HG03439 (cell line): ENCODE results near the gene CTNNBL1.
A peak's percentile ranks its signal among the peaks of the same experiment; 100 is the strongest.

Experiments used
- ATAC-seq: cut with Tn5 transposase; IDR thresholded peaks from one replicate; pipeline ENCODE4 v1.9.1; 2021; ENCODE audit warnings: mild to moderate bottlenecking, moderate library complexity; ENCODE audit not compliant: unreplicated experiment

The CTNNBL1 gene

DNA sequence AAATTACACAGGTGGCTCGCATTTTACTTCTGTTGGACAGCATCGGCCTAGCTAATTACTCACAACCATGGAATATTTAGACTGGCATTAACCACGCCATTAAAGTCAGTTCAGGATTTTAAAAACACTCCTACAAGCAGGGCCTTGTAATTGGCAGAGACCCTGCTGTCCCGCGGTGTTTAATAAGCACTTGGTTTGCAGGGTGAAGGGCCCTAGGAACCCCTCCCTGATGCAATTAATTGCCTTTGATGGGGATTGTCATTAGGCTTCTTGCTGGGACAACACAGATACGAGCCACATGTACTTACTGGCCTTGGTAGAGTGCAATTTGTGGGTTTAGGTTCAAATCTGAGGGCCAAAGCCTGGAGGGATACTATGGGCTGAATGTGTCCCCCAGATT is 201.3 kb downstream of the CTNNBL1 start:
- no peak for ATAC-seq

DNA sequence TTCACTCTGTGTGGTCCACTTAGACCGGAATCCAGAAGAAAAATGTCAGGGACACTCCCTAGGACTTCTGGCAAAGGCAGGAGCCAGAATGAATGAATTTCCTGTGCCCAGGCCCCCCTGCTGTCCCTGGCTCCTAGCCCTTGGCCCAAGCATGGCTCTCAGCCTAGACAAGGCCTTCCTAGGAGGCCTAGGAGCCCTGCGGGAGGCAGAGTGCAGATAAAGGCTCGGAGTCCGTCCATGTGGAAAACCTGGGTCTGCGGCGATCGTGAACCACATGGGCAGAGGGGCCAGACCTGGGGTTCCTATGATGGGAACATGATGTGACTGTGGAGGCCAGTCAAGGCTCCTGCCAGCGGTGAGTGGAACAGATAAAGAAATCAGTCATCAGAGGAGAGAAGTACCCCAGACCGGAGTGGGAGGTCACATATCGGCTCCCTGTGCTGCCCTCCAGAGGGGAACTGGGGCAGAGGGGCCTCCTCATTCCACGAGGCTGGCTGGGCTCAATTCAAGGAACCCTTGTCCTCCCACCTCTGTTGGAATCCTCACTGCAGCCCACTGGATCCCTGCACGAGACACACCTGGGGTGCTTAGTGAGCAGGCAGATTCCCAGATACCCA is 203.2 kb downstream of the CTNNBL1 start:
- ATAC-seq: no peak

DNA sequence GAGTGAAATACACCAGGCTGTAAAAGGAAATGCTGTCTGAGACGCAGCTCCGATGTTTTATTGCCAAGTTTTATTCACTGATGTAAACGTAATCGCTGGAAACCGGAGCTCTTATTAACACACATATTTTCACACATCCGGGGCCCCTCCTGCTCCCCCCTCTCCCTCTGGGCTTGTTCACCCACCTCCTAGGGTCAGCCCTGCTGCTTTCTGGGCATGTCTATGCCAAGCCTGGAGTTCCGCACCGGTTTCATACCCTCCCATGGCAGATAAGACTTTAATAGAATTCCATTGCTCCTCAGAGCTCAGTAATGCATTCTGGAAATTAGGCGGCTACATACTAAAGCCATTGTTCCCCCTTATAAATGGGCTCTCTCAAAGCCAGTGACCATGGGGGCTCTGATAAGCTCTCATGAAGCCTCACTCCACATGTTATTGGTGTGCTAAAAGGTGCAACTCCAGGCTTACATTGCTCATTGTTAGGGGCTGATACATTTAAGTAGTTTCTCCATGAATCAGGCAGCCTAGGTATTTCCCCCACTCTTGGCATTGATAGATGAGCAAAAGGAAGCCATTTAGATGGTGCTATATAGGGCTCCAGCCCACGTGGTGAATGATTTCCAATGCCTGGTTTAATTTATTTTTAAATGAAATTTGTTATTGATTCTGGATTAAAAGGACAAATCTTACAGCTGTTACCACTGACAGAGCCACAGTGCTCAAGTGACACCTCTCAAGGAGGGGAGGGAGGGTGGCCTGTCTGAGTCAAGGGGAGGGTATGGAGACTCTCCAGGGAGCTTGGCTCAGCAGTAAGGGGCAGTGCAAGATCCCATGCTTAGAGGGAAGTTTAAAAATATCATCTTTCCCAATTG is 204.6 kb downstream of the CTNNBL1 start:
- no peak for ATAC-seq

DNA sequence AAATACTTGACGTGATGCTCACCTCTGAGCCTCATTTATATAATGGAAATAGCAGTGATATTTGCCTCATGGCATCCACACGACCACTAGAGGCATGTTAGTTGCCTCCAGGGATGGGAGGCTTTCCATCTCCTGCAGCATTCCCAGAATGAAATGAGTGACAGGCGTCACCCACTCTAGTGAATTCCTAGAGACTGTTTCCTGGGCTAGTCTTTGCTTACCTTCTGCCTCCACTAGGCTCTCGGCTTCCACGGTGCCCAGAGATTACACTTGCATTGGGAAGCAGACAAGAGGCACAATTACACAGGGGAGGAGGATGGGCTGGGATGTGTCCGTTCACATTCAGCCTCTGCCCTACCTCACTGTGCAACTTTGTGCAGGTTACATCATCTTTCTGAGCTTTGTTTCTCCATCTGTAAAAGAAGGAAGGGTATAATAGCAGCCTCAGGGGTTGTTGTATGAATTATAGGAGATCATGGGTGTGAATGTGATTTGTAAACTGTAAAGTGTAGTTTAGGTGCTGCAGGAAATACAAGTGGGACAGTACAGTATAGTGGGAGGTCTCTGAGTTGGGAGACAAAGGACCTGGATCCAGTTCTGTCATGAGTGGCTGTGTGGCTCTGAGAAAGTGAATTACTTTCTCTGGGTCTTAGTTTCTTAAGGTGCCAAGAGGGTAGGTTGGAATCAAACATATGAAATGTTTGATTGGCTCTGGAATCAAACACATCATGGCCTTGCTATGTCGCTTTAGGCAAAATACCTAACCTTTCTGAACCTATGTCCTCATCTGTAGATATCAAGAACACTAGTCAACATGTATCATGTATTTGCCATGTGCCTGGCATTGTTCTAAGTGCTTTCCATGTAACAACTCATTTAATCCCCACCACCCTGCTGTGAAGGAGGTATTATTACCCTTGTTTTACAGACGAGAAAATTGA is 205.5 kb downstream of the CTNNBL1 start:
- ATAC-seq: no peak

DNA sequence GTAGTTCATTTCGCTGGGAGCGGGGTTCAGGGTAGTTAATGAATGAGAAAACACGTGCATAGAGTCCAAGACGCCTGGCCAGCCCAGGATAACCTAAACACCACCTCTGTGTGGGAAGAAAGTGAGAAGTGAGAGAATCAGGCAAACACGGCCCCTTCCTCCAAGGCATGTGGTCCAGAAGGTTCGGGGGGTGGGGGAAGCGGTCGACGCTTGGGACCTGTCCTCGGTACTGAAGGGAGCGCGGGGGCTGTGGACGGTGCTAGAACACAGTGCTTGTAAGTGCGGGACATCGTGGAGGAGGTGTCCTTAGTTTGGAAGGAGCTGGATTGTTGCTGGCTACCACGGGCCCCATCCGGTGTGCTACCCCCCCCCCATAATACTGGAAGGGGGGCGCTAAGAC is 207.4 kb downstream of the CTNNBL1 start:
- ATAC-seq: no peak

DNA sequence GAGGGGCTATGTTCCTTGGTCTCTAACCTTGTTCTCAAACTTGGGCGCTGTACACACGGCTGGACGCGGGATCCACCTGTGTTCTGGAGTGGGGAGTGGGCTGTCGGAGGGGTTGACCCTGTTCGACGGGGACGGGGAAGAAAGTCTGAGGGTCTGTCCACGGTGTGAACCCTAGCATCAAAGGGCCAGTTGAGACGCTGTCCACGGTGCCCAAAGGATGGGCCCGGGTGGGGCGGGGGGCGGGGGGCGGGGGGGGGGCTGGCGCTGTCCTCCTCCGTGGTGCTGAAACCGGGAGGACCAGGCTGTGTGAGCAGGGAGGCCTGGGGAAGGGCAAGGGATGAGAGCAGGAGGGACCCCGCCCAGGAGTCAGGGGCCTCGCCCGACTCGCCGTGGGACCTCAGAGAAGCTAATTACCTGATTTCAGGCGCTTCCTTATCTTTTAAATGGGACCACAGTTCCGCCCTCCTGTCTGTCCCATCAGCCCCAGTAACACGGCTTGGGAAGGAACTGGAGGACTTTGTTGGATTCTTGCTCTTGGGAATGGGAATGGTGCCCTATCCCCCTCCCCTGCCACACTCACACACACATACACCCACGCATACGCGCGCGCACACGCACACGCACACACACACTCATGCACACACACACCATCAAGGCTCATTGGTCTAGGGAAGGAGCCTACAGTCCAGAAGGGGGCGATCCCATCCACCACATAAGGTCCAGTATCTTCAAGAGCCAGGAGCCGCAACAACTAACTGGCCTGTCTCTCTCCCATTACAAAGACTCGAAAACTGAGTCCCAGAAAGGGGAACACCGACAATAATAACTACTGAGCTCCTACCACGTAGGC is 208.0 kb downstream of the CTNNBL1 start:
- peak; percentile 58 for ATAC-seq

DNA sequence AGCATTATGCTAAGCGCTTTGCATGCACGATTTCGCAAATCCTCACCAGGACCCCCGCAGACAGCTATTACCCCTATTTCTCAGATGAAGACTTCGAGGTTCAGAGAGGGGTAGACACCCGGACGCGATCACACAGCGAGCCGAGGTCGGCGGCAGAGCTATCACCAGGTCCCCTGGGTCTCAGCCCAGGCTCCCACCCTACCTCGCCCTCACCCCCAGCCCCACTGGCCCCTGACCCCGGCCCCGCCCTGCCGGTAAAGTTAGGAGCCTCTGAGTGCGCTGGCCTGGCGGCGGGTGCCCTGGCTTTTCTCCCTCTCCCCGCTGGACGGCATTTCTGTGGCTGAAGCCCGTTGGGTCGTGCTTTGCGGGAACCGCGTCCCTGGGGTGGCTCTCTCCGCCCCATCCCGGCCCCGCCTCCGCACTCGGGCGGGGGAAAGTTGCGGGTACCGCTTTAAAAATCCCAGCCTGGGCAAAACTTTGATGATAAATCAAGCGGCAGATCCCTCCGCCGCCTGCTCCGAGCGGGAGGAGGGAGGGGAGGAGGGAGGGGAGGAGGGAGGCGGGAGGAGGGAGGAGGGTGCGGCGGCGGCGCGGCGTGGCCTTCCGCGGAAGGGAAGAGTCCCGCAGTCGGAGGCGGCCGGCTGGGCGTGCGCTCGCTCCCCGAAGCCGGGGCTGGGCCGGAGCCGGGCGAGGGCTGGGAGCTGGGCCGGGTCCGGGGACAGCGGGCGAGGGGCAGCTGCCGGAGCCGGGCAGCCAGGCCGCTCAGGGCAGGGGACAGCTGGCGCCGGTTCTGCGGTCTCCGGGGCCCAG is 208.9 kb downstream of the CTNNBL1 start, which contains the start of gene VSTM2L:
TSS of gene VSTM2L (plus strand) at position 624 of the 810 bp plus-strand sequence. CDS start 224 bp downstream, outside the sequence.
- ATAC-seq: no peak

DNA sequence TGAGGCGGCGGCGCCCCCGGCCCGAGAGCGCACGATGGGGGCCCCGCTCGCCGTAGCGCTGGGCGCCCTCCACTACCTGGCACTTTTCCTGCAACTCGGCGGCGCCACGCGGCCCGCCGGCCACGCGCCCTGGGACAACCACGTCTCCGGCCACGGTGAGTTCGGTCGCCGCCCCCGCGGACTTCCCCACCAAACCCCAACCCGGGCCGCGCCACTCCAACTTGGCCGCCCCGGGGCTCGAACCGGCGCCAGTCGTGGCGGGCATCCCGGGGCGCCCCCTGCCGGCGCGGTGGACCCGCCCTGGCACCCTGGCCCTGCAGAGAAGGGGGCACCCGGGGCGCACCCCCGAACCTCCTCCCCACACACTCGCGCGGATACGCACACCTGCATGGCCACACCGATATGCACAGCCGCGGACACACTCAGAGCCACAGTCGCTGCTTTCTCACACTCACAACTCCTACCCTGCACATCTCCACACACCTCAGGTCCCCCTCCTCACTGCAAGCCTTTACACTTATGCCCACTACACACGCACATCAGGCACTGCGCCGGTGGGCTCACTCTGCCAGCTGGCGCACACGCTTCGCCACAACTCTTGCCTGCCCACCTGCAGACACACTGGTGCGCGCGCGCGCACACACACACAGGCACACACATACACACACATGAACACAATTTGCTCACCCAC is 209.6 kb downstream of the CTNNBL1 start:
- no peak for ATAC-seq

DNA sequence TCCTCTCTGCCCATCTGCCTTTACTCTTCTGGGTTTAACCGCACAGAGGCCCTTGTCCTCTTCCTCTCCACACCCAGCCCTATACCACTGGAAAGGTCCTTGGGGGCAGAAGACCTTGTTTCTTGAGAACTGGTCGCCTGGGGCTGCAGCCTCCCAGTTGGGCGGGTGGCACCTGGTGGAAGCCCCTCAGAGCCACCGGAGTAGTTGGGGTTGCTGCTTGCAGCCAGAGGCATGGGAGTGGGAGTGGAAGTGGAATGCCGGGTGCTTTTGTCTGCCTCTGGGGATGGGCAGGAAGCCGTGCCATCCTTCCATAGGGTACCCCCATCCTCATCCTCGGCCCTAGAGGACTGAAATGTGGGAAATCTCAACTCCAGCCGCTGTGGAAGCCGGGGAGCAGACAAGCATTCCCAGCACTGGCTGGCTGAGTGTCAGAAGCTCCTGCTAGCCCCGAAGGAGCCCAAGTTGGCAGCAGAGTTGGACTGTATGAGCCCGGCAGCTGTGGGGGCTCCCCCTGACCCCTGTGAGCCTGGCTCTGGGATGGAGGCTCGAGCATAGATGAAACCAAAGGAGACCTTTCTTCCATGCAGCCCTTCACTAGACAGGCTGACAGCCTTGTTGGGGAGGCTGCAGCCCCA is 210.3 kb downstream of the CTNNBL1 start:
- no peak for ATAC-seq

DNA sequence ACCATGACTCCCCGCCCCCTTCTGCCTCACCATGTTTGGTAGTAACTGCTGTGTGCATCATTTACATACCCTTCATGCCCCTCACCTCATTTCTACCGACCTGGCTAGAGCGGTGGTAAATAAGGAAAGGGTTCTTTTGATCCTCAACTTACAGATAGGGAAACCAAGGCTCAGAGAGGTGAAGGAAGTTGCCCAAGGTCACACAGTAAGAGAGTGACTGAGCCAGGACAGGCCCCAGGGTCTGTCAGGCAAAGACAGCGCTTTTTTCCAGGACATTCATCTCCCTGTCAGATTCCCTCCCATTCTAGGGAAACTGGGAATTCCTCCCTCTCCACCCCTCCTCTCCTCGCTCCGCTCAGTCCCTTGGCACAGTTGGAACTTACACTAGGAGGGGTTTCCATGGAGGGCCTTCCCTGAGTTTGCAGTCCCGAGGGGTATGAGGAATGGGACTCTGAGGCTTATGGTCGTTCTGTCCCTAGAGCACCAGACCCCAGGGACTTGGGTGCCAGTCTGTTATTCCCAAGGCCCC is 211.1 kb downstream of the CTNNBL1 start:
- no peak for ATAC-seq

DNA sequence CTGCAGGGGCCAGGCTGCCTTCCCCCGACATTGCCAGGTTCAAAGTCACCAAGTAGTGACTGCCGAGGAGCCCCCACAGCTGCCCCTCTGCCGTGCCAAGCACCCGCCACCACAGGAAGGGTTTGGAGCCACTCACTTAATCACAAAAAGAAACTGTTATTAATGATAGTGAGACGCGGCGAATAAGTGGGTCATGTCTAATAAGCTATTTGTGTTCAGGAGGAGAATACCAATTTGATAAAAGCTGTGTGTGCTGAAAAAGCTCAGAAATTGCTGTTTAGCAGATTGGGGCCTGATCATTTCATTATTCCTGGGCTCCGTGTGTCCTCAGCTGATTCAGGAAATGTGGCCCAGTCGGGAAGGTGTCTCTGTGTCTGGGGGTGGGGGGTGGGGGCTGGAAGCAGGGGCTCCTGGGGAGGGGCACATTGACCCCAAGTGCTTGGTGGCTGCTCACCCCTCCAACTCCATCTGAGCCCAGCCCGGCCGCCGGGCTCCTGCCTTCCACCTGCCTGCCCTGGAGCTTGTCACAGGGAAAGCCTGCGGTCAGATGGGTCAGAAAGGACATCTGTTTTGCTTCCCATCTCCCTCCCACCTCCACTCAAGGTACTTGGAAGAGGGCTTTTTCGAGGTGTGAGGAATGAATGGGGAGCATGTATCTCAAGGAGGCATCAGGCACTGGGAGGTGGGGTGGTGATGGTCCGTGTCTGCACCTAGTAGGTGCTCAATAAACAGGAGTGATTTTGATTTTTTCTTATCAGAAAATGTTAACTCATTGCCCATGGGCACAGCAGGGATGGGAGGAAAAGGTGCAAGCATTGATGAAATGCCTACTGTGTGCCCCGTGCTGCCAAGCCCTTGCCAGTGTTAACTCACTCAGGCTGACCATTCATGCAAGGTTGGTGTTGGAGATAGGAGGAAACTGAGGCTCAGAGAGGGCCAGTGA is 212.1 kb downstream of the CTNNBL1 start:
- ATAC-seq: no peak

DNA sequence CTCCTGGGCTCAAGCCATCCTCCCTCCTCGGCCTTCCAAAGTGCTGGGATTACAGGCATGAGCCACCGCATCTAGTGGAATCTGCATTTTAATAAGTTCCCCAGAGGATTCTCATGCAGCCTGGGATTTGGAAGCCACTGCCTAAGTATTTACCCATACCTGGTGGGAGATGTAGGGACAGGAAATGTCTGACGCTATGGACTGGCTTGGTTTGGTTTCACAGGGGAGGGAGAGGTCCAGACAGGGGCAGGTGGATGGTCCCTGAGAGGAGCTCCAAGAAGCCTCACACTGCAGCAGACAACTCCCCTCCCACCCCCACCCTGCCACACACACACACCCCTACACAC is 213.5 kb downstream of the CTNNBL1 start:
- no peak for ATAC-seq

DNA sequence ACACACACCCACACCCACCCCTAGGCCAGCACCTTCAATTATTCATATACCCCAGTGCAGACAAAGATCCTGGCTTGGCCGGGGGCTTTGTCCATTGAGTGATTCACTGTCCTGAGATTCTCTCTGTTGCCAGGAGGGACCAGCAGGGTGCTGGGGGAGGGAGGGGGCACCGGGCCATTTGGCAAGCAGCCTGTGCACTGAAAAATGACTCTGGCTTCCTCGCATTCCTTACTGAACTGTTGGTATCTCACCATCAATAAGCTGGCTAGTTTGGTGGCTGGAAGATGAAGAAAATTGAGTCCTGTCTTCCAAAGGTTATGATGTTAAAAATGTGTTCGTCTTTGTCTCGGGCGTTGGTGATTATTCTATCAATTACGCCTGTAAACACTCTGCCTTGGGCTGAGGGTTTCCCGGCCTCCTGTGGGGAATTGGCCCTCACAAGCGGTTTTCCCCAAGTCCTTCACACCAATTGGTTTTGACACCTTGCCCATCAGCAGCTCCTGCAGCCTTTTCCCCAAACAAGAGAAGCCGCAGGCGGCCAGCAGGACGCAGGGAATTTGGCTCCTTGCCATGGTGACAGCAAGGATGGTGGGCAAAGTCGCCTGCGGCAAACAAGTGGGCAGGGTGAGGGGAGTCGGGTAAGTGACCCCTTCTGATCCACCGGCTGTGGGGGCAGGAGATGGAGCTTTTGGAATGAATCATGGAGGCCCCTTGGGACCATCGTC is 214.0 kb downstream of the CTNNBL1 start:
- no peak for ATAC-seq

DNA sequence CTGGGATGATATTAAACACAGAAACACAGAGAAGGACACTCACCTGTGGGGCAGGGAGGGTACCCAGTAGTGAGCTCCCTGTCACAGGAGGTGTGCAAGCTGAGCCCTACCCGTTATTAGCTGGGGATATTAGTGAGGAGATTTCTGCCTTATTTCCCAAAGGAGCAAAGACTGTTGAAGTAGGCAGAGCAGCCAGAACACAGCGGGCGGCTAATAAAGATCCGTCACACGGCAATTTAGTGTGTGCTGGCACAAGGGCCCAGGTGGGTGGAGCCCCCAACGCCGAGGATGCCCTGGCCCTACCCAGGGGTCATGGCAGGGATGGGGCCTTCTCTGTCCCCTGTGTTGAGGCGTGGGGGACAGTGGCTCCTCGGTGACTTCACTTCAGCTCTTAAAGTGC is 217.4 kb downstream of the CTNNBL1 start:
- ATAC-seq: no peak

DNA sequence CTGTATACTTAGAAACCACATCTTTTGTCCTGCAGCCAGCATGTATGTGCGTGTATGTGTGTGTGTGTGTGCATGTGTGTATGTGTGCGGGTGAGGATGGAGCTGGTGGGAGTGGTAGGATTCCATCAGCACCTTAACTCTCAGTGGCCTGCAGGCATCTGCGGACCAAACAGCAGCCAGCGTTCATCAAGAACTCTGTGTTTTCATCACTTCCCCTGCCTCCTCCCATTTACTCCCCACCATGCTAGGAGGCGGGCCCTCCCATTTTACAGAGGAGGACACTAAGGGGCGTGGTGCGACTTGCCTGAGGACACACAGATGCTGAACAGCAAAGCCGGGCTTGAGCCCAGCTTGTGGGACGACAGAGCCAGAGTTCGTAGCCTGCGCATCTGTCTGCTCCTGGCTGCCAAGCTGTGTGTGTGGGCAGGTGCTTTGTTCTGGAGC is 218.0 kb downstream of the CTNNBL1 start:
- ATAC-seq: no peak

DNA sequence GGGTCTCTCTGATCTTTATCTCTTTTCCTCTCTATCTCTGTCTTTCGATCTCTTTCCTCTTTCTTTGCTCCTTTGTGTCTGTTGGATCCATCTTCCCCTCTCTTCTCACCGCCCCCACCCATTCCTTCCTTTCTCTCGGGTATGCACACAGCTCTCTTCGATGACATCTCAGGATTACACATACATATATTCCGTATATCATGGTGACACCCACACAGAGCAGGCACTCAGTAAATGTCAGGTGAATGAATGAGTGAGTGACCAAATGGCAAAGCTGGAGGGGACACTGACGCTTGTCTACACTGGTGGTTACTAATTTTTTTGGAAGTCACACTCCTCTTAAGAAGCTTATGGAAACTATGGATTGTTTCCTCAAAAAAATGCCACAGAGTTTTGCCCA is 219.0 kb downstream of the CTNNBL1 start:
- no peak for ATAC-seq
